RPMI8226 (cell line): ENCODE data around the gene LTBP3.
"Not testable (repeated sequence)": the region's sequence is repeated elsewhere in the genome, so short reads cannot be mapped to it uniquely, and the experiment has no call there.

Experiments used
- DNase-seq: peaks from one replicate; pipeline ENCODE4 v3.0.0-alpha.2; 2015

The LTBP3 gene

DNA sequence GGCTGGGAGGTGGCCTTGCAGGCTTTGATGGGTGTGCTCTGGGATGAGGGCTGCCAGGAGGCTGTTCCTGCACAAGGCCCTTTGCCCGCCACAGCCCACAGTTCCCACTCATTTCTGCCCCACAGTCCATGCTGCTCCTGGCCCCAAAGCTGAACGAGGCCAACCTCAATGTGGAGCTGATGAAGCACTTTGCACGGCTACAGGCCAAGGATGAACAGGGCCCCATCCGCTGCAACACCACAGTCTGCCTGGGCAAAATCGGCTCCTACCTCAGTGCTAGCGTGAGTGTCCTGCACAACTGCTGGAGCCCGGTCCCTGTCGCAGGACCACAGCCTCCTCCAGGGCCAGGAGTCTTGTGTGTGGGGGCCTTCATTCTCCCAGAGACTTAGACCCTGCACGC, 23.1 kb downstream of the LTBP3 start:
- DNase-seq = no peak

DNA sequence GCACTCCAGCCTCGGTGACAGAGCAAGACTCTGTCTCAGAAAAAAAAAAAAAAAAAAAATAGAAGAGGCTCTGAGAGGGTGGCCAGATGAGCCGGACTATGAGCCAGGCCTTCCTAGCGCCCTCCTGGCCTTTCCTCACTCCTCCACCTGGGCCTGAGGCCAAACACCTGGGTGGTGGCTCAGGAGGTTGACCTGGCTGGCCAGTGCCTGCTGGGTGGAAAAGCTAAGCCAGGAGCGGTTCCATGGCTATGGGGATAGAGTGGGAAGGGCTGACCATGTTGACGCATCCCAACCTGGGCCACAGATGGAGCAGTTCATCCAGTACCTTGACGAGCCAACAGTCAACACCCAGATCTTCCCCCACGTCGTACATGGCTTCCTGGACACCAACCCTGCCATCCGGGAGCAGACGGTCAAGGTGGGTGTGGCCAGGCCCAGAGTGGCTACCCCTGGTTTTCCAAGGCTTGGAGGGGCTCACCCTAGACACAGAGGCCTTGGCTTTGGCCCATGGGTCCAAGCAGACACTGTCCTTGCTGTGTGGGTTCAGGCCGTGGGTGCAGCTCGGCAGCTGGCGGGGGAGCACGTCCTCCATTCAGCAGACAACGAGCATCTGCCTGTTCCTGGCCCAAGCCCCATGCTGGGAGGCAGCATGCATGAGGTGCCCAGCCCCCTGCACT, 25.6 kb downstream of the LTBP3 start:
- DNase-seq = no peak

DNA sequence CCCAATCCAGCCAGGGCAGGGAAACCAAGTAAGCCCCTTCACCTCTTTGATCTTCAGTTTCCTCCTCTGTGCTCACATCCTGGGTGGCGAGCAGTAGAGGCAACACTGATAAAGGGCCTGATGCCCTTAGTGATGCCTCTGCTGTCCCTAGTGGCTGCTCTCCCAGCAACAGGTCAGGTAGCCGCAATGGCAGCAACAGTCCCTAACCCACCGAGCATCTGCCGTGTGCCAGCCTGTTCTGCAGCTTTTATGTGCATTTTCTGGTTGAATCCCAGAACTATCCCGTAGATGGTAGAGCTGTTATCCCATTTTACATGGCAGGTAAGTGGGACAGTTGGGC, 28.0 kb downstream of the LTBP3 start:
- DNase-seq = peak; percentile 39

DNA sequence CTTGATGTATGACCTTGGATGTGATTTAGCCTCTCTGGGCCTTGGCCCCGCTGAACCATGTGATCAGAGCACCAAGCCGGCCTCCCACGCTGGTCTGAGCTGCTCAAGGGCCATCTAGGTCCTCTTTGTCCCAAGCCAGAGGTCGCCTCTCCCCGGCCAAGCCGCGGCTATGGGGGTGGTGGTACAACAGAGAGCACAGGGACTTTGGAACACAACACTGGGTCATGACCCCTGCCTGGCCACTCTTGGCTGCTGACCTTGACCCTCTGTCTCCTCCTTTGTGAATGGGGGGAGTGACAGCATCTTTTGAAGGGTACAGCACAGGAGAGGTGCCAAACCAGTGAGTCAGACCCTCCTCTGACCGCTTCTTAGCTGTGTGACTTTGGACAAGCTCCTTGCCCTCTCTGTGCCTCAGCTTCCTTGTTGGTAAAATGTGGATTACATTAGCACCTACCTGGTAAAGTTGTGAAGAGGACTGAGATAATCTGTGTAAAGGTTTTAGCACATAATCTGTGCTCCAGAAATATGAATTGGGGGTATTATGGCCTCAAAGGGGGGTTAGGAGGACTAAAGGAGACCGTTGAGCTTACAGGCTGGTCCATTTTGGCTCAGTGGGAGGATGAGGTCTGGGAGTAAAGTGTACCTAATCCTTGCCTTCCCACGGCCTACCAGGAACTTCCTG, 28.5 kb downstream of the LTBP3 start:
- no peak for DNase-seq

DNA sequence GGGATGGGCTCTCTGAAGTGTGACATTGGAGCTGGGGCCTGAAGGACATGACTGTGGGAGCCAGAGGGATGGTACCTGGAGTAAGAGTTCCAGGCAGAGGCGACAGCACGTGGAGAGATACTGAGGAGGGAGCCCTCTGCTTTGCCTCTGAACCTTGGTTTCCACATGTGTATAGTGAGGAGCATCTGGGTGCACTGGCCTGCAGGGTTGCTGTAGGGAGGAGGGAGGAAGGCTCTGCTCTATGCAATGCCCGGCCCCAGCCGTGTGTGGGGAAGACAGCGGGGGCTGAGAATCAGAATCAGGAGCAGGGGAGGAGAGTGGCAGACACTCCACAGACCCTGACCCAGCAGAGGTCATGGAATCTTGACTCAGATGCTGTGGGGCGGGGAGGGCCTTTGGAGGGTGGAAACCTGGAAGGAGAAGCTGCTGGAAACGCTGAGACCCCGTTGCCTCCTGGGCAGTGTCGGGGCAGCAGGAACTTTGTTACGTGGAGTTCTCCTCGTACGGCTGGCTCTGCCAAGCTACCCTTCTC, 29.3 kb downstream of the LTBP3 start:
- DNase-seq = no peak

DNA sequence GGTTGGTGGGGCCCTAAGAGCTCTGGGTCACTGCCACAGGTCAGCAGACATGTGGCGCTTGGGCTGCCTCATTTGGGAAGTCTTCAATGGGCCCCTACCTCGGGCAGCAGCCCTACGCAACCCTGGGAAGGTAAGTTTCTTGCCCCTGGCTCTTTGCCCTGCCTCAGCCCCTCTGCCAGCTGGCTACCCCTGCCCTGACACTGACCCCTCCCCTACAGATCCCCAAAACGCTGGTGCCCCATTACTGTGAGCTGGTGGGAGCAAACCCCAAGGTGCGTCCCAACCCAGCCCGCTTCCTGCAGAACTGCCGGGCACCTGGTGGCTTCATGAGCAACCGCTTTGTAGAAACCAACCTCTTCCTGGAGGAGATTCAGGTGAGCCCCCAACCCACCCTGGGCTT, 31.4 kb downstream of the LTBP3 start:
- DNase-seq = no peak

DNA sequence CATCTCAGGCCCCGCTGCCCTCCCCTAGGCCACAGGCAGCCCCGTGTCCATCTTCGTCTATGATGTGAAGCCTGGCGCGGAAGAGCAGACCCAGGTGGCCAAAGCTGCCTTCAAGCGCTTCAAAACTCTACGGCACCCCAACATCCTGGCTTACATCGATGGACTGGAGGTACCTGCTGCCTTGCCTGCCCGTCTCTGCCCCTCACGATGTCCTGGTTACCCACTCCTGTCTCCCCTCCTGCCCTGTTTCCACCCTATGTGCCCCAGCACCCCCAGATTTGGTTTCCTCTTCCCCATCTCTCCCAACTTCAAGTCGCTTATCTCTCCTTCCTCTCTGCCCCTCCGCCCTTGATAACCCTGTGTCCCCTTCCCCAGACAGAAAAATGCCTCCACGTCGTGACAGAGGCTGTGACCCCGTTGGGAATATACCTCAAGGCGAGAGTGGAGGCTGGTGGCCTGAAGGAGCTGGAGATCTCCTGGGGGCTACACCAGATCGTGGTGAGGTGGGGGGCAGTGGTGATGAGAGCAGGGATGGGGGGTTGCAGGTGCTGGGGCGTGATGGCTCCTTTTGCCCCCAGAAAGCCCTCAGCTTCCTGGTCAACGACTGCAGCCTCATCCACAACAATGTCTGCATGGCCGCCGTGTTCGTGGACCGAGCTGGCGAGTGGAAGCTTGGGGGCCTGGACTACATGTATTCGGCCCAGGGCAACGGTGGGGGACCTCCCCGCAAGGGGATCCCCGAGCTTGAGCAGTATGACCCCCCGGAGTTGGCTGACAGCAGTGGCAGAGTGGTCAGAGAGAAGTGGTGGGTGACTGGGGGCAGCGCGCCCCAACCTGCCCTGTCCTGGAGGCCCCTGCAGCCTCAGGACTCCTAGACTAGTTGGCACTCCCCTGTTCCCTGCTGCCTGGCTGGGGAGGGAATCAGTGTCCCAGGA, 32.3 kb downstream of the LTBP3 start:
- no peak for DNase-seq

DNA sequence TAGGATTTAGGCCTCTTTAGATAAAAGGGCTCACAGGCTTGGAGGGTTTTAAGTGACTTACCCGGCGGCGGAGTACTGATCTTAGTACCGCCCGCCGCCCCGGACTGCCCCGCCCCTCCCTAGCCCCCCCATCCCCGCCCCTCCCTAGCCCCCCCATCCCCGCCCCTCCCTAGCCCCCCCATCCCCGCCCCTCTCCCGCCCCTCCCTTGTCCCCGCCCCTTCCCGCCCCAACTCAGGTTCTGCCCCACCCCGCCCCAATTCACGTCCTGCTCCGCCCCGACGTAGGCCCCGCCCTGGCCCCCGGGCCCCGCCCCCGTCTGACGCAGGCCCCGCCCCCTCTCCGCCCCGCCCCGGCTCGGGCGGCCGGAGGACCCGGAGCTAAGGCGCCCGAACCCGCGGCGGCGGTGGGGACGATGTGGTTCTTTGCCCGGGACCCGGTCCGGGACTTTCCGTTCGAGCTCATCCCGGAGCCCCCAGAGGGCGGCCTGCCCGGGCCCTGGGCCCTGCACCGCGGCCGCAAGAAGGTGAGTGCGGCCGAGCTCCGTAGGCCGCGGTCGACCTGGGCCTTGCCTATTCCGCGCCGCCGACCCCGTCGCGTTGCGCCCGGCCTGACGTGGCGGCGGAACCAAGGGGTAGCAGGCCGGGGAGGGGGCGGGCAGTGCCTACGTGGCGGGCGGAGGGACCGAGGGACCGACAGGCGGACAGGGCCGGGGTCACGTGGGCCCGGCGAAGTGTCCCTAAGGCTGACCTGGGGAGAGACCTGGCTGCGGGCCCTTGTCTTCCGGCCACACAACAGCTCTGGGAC, 33.2 kb downstream of the LTBP3 start, which contains the start of gene SCYL1:
TSS of gene SCYL1 (plus strand) at position 343 of the 805 bp plus-strand sequence. CDS start at position 414, 71 bp downstream.
- DNase-seq = peak; percentile 80

DNA sequence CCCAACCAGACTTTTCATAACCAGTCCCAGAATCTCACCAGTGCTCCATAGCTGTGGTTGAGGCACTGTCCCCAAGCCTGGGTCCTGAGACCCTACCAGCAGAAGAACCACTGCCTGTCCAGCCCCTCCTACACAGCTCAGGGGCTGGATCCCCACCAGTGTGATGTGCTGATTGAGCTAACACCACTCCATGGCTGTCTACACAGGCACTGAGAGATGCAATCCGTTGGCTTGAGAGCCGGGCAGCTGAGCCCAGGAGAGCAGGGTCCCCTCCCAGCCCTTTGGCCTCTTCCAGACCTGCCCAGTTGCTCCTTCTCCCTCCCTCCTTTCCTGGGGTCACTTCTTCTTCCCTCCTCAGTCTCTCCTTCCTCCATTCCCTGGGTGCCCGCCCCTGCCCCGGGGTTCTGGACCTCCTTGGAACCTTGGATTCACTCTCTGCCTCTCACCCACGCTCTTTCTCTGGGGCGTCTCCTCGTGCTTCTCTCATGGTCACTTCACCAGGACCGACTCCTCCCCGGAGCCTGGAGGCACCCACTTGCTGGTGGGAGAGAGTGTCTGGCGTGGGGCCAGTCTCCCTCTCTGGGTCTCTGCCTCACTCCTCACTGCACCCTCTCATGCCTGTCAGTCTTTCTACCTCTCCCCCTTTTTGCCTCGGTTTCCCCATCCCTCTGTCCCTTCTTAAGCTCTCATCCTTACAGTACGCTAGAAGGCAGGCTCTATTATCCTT, 34.0 kb downstream of the LTBP3 start:
- DNase-seq = no peak

DNA sequence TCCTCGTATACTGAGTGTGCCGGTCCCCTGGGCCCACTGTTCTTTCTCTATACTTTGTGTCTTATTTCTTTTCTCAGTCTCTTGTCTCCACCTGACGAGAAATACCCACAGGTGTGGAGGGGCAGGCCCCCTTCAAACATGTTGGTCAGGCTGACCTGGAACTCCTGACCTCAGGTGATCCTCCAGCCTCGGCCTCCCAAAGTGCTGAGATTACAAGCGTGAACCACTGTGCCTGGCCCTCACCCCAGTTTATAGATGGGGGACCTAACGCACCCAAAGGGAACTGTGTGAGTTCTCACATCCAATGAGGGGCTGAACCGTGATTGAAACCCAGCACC, 34.6 kb downstream of the LTBP3 start:
- DNase-seq = not testable (repeated sequence)

DNA sequence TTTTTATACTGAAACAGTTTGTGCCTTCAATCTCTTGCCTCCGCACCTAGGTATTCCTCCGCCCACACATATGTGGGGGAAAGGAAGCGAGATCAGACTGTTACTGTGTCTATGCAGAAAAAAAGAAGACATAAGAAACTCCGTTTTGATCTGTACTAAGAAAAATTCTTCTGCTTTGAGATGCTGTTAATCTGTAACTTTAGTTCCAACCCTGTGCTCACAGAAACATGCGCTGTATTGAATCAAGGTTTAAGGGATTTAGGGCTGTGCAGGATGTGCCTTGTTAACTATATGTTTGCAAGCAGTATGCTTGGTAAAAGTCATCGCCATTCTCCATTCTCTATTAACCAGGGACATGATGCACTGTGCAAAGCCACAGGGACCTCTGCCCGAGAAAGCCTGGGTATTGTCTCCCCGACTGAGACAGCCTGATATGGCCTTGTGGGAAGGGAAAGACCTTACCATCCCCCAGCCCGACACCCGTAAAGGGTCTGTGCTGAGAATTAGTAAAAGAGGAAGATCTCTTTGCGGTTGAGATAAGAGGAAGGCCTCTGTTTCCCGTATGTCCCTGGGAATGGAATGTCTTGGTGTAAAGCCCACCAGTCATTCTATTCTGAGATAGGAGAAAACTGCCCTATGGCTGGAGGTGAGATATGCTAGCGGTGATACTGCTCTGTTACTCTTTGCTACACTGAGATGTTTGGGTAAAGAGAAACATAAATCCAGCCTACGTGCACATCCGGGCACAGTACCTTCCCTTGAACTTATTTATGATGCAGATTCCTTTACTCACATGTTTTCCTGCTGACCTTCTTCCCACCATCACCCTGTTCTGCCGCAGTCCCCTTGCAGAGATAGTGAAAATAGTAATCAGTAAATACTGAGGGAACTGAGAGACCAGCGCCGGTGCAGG, 35.2 kb downstream of the LTBP3 start:
- not testable (repeated sequence) for DNase-seq

DNA sequence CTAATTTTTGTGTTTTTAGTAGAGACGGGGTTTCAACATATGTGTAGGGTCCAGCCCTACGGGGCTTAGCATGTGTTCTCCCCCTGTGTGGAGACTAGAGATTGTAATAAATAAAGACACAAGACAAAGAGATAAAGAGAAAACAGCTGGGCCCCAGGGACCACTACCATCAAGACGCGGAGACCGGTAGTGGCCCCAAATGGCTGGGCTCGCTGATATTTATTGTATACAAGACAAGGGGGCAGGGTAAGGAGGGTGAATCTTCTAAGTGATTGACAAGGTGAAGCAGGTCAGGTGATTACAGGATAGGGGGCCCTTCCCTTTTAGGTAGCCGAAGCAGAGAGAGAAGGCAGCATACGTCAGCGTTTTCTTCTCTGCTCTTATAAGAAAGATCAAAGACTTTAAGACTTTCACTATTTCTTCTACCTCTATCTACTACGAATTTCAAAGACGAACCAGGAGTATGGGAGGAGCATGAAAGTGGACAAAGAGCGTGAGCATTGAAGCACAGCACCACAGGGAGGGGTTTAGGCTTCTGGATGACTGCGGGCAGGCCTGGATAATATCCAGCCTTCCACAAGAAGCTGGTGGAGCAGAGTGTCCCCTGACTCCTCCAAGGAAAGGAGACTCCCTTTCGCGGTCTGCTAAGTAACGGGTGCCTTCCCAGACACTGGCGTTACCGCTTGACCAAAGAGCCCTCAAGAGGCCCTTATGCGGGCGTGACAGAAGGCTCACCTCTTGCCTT, 36.2 kb downstream of the LTBP3 start:
- DNase-seq = not testable (repeated sequence)

DNA sequence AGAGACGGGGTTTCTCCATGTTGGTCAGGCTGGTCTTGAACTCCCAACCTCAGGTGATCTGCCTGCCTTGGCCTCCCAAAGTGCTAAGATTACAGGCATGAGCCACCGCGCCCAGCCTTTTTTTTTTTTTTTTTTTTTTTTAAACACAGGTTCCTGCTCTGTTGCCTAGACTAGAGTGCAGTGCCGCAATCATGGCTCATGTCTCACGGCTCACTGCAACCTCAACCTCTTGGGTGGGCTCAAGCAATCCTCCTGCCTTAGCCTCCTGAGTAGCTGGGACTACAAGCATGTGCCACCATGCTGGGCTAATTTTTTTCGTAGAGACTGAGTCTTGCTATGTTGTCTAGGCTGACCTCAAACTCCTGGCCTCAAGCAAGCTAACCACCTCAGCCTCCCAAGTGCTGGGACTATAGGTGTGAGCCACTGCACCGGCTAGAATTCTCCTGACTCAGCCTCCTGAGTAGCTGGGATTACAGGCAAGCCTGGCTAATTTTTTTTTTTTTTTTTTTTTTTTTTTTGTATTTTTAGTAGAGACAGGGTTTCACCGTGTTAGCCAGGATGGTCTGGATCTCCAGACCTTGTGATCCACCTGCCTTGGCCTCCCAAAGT, 39.1 kb downstream of the LTBP3 start:
- DNase-seq = not testable (repeated sequence)

DNA sequence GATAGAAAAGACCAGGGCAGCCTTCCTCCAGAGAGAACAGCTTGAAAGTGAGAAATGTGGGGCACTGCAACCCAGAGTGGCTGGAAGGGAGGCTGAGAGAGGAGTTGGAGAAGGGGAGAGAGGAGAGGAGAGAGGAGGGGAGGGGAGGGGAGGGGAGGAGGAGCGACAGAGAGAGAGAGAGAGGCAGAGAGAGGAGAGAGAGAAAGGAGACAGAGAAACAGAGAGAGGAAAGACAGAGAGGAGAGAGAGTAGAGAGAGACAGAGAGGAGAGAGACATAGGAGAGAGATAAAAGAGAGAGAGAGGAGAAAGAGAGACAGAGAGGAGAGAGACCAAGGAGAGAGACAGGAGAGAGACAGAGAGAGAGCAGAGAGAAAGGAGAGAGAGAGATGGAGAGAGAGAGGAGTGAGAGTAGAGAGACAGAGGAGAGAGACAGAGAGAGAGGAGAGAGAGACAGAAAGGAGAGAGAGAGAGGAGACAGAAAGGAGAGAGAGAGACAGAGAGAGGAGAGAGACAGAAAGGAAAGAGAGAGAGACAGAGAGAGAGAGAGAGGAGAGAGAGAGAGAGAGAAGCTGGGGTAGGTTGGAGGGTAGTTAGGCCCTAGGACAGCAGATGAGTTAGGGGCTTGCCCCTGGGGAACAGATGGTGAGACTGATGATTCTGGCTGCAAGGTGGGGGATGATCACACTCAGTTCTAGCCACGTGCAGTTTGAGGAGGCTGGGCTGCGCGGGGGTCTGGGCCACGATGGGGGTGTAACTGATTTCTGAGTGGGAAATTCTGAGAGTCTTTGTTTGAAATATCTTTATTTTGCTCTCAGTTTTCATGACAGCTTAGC, 41.8 kb downstream of the LTBP3 start:
- no peak for DNase-seq

DNA sequence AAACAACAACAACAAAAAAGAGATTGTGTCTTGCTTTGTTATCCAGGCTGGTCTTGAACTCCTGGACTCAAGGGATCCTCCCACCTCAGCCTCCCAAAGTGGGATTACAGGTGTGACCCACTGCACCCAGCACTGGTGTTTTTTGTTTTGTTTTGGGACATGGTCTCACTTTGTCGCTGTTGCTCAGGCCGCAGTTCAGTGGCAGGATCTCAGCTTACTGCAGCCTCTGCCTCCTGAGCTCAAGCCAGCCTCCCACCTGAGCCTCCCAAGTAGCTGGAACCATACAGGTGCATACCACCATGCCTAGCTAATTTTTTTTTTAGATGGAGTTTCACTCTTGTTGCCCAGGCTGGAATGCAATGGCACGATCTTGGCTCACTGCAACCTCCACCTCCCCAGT, 45.8 kb downstream of the LTBP3 start:
- not testable (repeated sequence) for DNase-seq

DNA sequence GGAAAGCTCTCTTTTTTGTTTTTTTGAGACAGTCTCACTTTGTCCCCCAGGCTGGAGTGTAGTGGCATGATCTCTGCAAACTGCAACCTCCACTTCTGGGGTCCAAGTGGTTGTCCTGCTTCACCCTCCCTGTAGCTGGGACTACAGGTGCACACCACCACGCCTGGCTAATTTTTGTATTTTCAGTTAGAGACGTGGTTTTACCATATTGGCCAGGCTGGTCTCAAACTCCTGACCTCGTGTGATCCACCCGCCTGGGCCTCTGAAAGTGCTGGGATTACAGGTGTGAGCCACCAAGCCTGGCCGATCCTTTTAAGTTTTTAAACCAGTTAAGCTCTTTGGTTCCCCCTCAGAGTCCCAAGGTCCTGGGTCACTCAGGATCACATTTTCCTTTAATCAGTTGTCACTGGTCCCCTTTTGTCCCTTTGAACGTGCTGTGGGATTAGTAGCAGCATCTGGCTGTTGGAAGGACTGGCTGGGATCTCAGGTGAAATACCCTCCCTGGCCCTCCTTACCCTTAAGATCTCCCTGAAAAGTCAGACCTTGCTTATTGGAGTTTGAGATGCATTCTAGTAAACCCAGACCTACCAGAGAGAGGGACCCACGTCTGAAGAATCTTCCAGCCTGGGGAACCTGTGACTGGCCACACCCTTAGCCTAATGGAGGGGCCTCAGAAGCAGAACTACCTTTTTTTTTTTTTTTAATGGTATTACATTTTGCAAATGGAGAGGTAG, 51.2 kb downstream of the LTBP3 start:
- DNase-seq = peak; percentile 79

DNA sequence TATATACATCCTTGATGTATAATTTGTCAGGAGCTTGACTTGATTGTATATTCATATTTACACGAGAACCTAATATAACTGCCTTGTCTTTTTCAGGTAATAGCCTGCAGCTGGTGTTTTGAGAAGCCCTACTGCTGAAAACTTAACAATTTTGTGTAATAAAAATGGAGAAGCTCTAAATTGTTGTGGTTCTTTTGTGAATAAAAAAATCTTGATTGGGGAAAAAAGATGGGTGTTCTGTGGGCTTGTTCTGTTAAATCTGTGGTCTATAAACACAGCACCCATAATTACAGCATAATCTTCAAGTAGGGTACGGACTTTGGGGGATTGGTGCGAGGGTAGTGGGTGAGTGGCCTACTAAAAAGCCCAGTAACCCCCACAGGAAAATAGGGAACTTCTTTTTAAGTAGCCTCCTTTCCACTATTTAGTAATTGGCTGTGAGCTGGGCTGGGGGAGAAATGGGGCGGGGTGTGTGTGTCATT, 51.8 kb downstream of the LTBP3 start:
- DNase-seq = no peak
